Measurements from ENCODE around the gene KIAA0408.

KIAA0408 gene

DNA sequence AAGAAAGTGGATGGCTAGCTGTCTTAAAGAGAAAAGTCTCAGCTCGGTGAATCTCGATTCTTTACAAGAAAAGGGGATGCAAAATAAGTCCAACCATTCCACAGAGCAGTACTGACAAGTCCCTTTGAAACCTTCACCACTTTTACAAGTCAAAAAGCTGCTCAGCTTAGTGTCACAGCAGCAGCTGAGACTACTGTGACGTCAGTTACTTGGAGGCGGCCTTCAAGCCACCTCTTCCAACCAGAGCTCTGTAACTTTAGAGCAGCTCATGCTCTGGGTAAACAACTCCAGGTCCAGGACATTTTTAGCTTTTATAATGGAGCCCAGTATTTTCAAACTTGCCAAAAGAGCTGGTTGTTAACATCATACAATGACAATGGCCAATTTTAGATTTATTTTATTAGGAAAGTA lies at the start of gene KIAA0408:
Gene KIAA0408, minus strand, starts transcription at position 159 of the 411 bp plus-strand sequence. CDS start 5,408 bp downstream, outside the sequence.
- DNase-seq, result peak; percentile 63

DNA sequence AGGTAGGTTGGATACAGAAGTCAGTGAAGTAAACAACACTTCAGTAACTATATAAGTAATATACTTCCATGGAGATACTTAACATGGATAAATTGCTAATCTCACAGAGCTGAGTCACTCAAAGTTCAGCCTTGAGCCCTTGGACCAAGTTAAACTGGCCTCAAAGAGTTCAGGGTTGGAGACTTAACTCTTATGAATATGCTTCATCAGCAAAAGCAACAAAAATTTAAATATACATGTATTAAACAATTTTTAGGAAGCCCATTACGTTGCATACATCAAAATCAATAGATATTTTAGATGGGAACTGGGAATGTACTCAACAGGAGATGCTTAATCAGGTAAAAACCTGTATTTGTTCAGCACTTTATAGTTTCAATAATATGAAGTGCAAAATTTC lies 47.7 kb upstream of the KIAA0408 start:
- no peak for DNase-seq

DNA sequence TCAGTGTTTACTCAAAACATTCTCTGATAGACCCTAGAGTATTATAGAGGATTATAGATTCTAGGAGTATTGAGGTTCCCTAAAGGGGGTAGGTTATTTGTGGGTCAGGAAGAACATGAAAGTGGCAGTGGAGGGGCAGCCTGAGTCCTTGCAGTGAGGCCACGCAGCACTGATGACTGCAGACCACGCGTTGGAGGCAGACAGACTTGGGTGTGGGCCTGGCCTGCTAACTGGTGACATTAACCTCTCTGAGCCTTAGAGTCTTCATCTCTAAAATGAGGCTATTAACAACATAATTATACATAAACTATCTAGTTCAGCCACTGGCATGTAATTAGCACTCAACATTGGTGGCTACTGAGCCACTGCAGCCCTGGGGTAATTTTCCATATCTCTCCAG lies 43.8 kb upstream of the KIAA0408 start:
- DNase-seq, result no peak

DNA sequence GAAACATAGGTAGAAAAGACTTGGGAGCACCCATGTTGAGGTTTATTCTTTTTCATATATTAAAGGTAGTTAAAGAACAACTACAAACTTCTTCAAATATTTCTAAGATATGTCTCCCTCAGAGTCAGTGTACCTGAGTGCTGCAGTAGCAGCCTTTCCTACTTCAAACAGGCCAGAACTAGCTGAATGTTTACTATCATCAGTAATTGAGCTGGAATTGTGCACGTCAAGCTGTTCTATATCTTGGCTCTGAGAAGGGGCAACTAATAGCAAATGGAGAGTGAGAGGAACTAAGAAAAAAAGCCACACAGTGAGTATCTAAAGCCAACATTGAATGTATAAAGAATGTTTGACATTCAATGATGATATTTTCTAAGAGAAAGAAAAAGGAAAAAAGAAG lies 38.2 kb upstream of the KIAA0408 start:
- no peak for DNase-seq

DNA sequence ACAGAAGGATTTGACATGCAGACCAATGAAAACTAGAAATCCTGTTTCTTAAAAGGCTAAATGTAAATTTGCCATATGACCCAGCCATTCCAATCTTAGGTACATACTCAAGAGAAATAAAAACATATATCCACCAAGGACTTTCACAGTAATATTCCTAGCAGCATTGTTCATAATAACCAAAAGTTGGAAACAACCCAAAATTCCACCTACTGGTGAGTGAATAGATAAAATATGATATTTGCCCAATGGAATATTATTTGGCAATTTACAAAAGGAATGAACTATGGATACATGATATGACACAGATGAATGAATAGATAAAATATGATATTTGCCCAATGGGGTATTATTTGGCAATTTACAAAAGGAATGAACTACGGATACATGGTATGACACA lies 37.3 kb upstream of the KIAA0408 start:
- DNase-seq, result peak; percentile 25

DNA sequence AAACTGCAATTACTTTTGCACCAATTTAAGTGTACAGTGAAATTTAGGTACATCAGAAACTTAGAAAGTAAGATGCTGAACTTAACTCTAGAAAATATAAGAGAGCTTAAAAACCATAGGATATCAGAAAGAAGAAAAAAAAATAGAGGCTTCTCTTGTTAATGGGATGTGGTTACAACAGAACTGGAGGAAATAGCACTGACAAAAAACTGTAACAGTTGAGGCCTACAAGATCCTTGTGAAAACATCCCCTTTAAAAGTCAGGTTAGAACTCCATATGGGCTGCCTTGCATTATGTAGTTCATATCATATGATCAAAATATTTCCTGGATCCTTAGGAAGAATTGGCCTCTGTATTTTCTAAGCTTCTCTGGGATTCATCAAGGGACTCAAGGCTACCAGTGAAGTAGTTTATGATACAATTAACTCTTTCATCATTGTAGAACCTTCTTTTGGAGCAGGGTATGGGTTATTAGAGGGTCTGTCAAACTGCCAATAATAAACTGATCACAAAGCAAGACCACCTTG lies 35.1 kb upstream of the KIAA0408 start:
- DNase-seq, result no peak

DNA sequence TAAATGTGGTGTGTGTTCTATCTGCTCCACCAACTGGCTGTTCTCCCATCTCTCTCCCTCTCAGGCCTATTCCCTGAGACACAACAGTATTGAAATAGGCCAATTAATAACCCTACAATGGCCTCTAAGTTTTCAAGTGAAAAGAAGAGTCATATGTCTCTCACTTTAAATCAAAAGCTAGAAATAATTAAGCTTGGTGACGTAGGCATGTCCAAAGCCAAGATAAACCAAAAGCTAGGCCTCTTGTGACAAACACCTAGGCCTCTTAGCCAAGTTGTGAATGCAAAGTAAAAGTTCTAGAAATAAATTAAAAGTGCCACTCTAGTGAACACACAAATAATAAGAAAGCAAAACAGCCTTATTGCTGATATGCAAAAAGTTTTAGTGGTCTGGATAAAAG lies 30.1 kb upstream of the KIAA0408 start:
- DNase-seq, result no peak

DNA sequence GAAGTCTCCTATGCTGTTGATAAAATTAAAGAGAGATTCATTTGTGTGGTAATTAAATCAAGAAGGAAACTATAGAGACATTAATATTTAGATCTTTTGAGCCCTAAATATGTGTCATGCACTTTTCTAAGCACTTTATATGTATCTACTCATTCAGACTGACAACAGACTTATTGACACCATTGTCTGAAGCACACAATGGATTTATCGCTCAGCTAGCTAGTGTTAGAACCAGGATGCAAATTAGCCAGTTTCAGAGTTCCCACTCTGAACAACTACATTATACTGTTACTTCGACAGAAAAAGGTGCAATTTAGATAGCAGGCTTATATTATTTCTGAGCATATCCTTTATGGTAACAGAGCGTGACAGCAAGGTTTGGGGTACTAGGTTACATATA lies 27.7 kb upstream of the KIAA0408 start:
- DNase-seq, result no peak

DNA sequence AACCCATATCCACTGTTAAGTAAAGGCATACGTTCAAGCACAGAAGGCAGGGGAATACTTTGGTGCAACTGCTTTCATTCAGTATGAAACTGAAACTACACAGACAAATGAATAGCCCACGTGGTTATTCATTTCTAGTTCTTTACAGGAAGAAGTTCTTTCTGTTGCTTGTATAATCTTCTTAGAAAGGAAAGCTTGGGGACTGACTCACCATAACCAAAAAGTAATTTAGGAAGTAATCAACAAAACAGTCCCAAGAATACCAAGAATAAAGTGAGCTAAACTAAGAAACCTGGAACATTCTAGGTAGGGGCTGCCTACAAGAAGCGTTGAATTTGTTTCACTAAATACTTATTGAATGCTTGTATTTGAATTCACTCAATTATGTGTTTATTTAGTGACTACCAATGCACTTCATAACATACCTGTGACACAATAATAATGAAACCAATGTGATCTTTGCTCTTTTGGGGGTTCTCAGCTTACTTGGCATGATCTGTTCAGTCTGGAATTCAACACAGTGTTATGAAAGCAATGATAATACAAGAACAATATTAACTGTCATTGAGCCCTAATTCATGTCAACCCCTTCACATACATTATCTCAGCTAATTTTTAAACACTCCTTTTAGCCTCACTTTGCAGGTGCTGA lies 25.1 kb upstream of the KIAA0408 start:
- DNase-seq, result peak; percentile 69

DNA sequence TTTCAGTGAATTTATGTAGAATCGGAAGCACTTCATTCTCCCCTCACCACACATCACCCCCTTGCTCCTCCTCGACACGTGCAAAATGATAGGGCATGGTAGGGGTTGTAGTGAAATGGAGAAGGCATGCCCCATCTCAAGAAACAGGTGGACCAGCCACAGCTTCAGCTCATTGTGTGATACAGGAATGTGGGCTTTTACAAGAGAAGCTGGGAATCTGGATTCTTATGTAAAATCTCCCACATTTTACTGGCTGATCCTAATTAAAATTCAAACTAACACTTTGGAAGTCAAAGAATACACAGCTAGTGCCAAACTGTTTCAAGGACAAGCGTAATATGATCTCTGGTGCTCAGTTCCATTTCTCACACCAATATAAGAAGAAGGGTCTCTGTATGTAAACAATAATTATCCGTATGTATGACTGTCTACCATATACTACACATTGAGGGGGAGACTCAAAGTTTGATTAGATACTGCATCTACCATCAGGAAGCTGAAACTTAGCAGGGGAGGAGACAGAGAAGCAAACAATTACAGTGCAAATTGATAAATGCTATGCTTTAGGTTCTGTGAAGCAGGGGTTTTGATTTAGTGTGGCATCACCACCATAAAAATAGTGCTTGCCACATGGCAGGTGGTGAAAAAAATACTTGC lies 24.3 kb upstream of the KIAA0408 start:
- no peak for DNase-seq

DNA sequence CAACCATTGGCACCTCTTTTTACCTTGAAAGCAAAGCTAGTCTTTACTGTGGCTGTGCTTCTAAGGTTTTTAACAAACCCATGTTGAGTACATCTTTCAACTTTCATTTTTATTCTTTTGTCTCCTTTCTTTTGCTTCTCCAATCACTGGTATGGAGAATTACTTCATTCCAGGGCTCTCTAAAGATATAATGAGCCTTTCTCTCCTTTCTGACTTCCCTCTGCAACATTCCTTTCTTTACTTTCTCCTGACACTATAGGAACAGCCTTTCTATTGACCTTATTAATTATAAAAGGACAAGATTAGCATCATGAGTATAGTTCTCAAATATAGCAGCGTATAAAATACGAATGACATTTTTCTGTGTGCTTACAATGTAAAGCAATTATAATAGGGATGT lies 23.1 kb upstream of the KIAA0408 start:
- no peak for DNase-seq

DNA sequence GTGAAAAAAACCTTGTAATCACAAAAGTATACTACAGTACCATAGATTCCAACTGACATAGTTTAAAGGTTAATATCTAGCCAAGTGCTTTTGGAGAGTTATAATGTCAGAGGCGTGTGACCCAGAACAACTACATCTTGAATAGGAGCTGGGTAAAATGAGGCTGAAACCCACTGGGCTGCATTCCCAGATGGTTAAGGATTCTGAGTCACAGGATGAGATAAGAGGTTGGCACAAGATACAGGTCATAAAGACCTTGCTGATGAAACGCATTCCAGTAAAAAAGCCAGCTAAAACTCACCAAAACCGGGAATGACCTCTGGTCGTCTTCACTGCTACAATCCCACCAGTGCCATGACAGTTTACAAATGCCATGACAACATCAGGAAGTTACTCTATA lies 22.4 kb upstream of the KIAA0408 start:
- DNase-seq, result peak; percentile 53

DNA sequence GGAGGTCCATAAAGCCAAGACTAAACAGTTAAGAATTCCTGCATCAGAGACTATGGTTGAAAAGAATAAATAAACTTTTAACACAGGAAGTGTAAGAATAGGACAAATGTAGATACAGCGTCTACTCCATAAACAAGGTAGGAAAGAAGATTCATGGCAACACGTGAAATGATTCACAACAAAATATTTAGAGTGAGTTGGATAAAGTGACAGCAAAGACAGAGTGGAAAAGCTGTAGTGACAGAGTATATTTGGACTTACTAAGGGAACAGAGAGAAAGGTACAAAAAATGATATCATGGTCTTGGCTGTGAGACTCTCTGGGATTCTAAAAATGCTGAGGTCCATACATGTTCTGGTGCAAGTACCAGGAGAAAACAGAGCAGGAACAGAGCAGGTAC lies 21.9 kb upstream of the KIAA0408 start:
- no peak for DNase-seq

DNA sequence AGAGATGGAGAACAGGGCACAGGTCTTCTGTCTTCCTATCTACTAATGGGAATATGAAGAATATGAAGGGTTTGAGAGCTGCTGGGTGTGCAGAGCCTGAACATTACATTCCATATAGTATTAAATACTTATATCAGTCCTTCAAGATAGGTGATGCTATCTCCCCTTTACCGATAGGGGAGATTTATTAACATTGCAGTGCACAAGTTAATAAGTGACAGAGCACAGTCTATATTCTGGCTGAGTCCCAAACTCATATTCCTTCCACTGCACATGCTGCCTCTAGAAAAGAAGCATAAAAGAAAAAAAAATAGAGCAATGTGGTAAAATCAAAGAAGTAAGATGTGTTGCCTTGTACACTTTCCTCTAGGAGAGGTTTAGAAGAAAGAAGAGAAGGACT lies 18.5 kb upstream of the KIAA0408 start:
- DNase-seq, result no peak

DNA sequence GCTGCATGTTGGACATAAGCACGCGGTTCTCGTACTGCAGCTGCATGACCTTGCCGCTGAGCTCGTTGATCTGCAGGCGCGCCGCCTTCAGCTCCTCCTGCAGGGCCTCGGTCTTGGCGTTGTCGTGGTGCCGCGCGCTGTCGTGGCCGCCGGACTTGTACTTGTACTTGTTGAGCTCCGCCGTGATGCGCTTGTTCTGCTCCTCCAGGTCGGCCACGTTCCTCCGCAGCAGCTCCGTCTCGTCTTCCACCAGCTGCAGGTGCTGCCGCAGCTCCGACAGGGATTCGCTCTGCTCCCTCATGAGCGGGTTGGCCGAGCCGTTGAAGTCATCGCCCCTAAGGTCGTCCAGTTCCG lies 16.6 kb upstream of the KIAA0408 start:
- DNase-seq, result no peak

DNA sequence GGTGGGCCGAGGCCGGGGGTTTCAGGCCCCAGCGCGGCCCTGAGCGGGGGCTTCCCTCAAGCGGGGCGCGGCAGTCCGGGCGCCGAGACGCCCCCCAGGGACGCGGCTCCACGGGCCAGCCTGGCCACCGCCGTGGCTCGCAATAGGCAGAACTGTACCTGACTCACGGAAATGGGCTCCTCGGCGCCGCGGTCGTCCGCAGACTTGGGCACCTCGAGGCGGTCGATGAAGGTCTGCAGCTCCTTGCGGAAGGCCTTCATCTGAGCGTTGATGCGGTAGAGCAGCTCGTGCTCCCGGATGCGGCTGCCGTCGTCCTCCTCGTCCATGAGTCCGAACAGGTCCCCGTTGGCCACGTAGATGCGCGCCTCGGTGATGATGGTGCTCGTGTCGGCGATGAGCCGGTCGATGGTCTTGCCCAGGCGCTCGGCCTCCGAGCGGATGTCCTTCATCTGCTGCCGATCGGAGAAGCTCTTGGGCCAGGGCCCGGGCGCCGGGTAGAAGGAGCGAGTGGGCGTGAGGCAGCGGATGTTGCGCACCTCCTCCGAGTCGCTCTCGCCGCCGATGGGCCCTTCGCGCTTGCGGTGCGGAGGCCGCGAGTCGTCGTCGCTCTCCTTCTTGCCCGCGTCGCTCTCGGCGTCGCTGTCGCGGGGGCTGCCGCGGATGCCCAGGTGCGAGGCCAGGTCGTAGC lies 16.1 kb upstream of the KIAA0408 start:
- no peak for DNase-seq

DNA sequence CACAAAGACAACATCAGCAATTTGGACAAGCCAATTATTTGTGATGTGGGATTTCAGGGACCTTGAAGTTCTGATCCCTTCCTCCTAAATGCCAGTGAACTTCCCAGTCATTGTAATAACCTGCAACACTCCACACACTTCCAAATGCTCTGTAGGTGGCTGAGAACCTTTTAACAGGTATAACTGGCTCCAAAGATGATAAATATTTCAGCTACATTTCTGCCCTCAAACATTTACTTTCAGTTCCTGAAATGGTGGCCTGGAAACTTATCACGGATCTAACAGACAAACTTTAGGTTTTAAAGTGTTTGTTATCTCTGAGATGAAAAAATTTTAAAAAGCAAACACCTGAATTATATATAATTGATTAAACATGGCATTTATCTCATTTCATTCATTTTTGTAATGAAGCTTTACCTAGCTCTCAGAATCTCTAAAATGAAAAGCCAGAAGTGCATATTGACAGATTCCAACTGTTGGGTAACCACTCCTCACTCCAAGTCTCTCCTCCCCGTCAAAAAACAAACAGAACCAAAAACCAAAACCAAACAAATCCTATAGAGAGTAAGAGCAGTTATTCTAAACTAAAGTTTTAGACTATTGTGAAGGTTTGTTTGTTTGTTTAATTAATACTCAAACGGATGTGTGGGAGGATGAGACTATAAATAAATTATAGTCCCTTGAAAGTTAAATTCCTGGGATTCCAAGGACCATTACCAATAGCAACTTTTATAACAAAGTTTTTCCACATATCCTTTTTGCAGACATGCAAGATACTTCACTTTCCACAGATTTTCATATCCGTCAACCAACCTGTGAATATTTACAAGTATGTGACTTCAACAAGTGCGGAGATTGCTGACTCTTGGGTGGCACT lies 12.4 kb upstream of the KIAA0408 start:
- DNase-seq, result no peak

DNA sequence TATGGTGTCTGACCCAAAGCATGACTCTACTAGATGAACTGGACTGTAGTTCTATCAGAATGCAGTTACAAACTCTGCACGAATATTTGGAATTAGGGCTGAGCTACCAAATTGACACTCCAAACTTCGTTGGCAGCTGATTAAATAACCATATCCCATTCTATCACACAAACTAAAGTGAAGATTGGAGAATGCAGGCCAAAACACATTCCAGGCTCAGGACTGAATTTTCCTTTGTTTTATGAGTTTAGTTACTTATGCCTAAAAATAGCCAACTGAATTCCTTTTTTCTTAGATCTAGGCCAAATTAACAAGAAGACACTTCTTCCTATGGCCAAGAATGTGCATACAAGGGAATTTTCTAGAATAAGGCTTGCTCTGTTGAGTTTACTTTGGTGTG lies 9.7 kb upstream of the KIAA0408 start:
- DNase-seq, result no peak

DNA sequence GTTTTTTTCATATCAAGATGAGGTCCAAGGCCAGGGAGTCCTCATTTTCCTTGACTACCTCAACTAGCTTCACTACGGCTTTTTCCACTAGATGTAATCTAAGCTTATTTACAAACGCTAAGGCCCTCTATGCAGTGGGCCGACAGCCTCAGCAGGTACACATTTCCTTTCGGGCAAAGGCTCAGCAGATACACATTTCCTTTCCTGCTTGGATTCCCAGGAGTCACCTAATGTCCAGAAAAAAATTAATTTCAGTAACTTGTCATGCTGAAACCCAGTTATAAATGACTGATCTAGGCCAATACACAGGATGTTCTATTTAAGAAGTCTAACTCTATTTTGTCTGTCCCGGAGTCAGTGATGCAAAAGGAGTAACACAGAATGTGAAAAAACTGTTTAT lies 7.2 kb upstream of the KIAA0408 start:
- DNase-seq, result no peak

DNA sequence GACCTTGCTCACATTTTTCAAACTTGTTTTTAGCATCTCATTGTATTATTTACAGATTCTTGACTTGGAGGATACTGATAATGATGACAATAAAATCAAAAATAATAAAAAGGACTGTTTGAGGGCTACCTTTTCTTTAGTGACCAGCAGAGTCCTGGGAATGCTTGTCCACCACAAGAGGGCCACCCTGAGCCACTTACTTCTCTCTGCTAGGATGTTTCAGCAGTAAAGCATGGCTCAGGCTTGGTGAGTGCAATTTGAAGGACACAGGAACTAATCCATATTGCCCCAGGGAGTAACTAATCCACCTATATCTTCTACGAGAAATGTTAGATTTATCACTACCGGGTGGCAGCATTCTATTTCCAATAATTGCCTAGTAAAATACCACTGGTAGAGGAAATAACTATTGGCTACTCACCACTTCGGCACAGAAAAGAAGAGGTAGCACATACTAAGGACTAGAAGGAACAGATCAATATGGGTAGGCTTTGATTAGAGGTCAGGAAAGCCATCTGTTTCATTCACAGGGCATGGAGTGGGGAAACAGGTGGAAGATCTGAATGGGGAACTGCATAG lies 5.8 kb upstream of the KIAA0408 start:
- DNase-seq, result peak; percentile 67

DNA sequence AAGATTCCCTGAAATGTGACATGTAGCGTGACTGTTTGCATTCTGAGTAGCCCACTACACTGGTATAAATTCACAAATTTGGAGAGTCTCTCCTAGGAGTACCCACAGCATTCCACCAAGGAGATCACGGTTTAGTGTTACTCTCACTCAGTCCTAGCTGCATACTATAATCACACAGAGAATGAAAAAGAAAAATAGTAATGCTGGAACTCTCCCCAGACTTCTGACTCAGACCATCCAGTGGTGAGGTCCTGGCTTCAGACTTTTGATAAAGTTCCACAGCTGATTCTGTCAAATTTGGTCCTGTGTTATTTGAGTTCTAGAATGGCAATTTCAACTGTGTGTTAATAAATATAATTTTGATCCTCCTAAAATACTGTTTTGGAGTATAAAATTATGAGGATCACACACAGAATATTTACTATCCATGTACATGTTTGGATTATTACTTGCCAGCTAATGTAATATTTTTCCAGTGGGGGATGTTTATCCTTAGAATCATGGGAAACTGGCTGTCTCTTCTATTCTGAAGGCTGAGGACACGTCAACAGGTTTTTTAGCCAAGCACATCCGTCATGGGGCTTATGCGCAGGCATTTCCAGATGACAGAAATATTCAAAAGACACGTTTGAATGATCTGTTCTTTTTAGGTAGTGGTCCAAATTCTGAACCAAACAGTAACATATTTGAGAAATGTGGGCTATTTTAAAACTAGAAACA lies 5.1 kb upstream of the KIAA0408 start:
- peak; percentile 86 for DNase-seq

DNA sequence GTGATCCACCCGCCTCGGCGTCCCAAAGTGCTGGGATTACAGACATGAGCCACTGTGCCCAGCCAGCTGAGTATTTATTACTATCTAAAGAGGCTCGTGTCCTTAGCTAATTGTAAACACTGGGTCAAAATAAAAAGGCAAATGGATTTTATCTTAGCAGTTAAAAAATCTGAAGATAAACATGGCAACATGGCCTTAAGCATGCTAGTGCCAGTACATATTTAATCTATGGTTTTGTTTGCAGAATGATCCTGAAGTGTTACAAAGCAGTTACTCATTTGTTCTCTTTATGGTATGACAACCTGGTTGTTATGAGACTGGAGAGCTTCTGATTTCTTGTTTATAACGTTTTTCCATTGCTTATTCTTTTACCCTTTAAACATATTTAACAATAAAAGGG lies 3.9 kb upstream of the KIAA0408 start:
- DNase-seq, result no peak

Data from fibroblast of skin of right biceps (primary cell).